HG03175 (cell line): Measurements from ENCODE around the gene MYL2.
"Not testable (repeated sequence)": the region's sequence is repeated elsewhere in the genome, so short reads cannot be mapped to it uniquely, and the experiment has no call there.

Source experiments
- ATAC-seq: cut with Tn5 transposase; IDR thresholded peaks from one replicate; pipeline ENCODE4 v1.9.1; 2021; ENCODE audit warnings: mild to moderate bottlenecking, moderate library complexity; ENCODE audit not compliant: unreplicated experiment

MYL2 gene, protein sequence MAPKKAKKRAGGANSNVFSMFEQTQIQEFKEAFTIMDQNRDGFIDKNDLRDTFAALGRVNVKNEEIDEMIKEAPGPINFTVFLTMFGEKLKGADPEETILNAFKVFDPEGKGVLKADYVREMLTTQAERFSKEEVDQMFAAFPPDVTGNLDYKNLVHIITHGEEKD

DNA sequence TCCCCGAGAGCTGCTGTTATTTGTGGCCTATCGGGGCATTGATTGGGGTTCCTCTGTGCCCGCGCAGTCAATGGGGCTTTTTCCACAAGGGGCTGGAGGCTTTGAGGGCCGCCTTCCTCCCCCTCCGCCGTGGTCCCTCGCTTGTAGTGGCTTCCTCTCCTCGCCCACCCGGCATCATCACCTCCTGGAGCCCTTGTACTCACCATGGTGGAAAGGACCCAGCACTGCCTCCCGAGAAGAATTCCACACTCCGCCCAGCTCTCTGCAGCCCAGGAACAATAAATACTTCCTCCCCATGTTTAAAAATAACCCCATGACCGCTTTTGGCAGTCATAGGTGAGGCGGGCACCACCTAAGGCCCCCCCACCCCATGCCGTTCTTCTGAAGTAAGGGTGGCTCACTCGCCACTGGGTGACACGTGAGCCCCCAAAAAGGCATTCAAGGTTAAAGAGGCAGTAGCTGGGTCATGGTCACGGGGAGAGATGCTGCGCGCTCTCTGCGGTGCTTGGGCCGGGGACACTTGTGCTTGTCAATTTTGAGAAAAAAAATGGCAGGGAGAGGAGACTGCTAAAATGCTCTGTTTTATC is at the start of gene MYL2:
MYL2 (minus strand) TSS at position 256 of the 587 bp plus-strand sequence; CDS start at position 206, 50 bp downstream.
- no peak for ATAC-seq

DNA sequence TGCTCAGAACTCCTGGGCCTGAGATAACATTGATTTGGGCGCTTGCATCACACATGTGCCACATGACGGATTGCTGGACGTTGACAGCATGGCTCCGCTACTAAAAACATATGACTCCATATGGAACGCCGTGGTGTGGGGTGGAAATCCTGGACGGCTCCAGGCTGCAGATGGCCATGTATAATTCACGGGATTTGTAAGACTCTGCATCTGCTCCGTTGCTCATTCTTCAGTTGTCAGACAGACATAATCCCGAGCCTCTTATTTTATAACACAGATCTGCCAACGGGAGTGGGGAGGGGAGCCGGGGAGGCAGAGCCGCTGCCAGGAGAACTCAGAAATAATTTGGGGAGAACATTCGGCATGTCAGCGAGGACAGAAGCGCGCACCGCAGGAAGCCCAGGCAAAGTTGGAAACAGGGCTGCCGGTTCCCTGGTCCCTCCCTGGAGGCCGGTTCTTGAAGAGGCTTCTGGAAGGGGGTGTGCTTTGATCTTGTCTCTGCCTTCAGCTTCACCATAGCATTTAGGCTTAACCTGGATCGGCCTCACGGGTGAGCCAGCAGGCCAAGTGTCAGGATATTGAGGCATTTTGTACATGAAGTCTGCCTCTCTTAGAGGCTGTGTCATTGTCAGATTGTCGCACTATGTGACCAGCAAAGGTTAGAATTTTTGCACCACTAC is 45.8 kb upstream of the MYL2 start:
- no peak for ATAC-seq

DNA sequence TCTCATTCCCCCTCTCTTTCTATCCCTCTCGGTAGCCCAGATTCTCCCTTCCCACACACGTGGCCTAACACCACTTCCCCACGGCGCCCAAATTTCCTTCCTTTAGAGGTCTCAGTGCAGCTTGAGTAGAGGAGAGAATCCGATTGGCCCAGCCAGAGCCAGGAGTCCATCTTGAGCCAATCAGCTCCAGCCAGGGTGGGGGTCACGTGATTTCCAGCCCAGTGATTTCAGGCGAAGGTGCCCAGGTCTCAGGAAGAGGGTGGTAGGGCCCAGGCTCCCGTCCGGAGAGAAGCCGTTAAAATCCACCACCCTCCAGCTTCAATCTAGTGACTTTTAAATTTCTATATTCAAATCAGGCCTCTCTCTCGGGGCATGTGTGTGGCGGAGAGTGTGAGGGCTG is 45.2 kb upstream of the MYL2 start:
- no peak for ATAC-seq

DNA sequence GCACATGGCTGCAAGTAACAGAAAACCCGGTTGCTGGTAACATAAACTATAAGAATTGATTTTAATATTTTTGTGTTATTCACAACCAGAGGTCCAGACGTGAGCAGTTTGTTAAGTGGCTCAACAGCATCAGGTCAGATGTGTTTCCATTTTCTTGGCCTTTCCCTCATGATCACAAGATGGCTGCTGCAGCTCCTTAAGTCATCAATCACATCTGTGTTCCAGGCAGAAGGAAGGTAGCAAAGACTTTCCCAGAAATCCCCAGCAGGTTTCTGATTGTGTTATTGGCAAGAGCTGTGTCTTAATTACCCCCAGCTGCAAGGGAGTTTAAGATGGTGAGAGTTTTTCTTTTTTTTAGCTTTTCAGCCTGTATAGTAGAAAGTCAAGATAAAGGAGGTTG is 40.4 kb upstream of the MYL2 start:
- no peak for ATAC-seq

DNA sequence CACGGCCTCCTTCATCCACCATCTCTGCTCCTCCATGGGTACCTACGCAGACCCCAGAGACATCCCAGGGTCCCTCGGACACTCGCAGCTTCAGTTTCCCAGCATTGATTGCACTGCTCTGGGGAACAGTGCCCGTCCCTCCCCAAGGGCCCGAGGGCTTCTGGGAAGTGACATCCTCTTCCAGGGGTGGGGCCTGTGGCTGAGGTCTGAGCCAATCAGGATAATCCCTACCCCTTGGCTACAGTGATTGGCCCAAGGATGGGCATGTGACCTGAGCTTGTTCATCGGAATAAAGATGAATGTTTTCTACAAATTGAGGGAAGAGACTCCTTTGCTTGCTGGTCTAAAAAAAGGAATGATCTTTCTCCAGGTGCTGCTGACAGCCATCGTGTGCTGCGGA is 37.3 kb upstream of the MYL2 start:
- no peak for ATAC-seq

DNA sequence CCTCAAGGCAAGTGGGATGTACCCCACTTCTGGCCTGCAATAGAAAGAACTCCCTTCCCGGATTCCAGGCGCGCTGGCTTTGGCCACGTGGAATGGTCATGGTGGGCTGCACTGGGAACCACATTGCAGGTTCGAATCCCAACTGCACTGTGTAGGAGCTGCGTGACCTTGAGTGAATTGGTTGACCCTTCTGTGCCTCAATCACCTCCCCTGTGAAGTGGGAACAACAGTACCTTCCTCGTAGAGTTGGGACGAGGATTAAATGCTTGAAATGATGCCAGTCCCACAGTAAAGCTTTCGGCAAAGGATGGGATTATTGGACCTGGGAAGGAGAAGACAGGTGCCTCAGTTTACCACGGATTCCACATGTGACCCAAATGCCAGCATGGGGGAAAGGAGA is 36.8 kb upstream of the MYL2 start:
- ATAC-seq, result no peak

DNA sequence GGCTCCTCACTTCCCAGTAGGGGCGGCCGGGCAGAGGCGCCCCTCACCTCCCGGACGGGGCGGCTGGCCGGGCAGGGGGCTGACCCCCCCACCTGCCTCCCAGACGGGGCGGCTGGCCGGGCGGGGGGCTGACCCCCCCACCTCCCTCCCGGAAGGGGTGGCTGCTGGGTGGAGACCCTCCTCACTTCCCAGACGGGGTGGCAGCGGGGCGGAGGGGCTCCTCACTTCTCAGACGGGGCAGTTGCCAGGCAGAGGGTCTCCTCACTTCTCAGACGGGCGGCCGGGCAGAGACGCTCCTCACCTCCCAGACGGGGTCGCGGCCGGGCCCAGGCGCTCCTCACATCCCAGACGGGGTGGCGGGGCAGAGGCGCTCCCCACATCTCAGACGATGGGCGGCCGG is 30.5 kb upstream of the MYL2 start:
- ATAC-seq, result not testable (repeated sequence)

DNA sequence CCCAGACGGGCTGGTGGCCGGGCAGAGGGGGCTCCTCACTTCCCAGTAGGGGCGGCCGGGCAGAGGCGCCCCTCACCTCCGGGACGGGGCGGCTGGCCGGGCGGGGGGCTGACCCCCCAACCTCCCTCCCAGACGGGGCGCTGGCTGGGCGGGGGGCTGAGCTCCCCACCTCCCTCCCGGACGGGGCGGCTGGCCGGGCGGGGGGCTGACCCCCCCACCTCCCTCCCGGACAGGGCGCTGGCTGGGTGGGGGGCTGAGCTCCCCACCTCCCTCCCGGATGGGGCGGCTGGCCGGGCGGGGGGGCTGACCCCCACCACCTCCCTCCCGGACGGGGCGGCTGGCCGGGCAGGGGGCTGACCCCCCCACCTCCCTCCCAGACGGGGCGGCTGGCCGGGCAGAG is 30.1 kb upstream of the MYL2 start:
- ATAC-seq, result not testable (repeated sequence)

DNA sequence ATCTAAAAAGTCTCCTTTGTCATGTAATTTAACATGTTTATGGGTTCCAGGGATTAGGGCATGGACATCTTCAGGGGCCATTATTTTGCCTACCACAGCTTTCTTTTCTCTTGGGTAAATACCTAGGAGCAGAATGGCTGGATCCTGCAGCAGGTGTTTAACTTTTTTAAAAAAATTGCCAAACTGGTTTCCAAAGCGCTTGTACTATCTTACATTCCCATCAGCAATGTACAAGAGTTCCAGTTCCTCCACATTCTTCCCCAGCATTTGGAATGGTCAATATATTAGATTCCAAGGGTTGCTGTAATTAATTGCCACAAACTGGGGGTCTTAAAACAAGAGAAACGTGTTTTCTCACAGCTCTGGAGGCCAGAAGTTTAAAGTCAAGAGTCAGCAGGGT is 27.7 kb upstream of the MYL2 start:
- no peak for ATAC-seq

DNA sequence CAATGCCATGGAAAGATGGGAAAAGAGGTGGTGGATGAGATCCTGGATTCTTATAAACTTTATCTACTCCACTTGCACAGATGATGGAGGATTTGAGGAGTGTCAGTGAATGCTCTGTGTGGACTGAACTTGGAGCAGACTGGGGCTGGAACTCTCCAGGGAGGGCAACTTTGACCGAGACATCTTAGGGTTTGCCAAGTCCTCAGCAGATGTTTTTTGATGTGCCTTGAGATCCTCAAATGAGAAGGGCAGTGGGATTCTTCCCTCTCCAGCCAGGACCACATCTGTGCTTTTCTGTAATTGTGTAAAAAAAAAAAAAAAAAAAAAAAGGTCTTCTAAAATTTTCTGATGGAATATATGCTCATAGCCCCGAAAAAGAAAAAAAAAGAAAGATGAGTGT is 23.0 kb upstream of the MYL2 start:
- ATAC-seq, result no peak

DNA sequence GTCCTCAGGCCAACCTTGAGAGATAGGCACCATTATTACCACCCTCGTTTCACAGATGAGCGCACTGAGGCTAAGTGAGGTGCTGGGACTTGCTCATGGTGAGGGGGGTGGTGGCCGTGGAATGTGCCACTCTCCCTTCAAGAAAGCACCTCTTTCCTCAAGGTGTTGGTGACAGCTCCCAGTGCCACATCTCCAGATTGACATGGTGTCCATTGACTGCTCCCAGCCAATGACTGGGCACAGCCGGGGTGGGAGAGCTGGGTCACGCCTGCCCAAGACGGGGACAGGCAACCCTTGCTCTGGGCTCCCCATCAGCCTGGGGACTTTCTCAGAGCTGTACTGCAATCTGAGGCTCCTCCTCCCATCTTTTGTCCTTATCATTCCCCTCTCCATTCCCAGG is 21.0 kb upstream of the MYL2 start:
- no peak for ATAC-seq

DNA sequence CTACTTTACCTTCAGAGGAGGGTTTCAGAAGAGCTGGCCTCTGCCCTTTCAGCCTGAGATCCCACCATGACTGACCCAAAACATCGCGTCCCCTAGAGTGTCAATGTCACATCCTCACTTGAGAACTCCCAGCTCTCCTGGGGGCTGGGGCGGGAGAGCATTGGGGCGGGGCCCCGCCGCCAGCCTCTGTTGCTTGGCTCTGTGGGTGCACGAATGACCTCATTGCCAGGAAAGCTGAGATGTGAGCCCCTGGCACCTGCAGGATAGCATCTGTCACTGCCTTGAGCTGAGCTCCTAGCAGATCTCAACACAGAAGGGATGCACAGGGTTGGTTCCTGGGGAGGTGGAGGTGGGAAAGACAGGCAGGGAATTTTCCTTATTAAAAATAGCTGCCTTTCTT is 20.6 kb upstream of the MYL2 start:
- no peak for ATAC-seq

DNA sequence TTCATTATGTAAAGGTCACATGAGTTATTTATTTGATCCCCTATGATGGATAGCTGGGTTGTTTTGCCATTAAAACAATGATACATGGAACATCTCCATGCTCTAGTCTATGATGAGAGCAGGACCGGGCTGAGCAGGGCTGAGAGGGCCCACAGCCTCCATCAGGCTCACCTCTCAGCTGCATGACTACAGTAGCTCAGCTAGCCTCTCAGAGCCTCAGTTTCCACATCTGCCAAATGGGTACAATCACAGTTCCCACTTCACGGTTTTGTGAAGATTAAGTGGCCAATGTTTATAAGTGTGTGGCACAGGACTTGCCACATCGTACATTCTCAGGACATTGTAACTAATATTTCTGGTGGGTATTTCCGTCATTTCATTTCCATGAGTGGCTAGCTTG is 19.9 kb upstream of the MYL2 start:
- ATAC-seq, result no peak

DNA sequence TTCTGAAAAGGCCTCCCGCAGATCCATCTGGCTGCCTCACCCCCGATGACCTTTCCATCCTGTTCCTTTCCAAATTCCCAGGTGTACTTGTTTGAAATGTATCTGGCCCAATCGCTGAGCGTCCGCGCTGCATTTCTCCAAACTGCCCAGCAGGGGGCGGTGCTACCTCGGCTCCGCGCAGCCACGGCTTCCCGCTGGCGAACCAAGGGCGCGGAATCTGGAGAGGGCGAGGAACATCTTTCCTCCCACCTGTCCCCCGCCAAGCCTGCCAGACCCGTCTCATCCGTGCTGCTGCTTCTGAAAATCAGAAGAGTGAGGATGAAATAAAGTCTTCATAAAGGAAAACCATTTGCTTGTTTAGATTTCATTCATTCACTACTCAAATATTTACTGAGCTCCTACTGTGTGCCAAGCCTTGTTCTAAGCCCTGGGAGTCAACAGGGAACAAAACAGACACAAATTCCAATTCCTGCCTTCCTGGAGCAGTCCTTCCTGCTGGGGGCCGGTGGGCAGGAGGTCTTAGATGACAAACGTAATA is 16.8 kb upstream of the MYL2 start:
- ATAC-seq, result no peak

DNA sequence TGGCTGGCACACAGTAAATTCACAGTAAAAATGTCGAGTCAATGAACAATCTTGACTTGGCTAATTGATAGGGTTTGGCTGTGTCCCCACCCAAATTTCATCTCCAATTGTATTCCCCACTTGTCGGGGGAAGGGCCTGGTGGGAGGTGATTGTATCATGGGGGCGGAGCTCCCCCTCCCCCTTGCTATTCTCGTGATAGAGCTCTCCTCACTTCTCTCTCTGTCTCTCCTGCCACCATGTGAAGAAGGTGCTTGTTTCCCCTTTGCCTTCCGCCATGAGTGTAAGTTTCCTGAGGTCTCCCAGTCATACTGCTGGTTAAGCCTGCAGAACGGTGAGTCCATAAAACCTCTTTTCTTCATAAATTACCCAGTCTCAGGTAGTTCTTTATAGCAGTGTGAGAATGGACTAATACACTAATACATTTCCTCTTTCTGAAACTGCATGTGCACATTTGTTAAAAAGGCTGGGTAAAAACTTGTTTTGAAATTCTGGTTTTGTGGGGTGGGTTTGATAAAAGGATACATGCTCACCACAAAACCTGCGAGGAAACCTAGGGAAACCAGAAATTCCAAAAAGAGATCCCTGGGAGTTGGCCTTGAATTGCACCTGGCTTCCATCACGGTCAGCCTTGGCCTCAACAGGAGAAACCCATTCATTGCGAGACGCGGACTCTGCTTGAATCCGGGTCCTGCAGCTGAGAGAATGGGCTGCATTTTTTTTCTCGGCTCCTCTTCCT is 16.2 kb upstream of the MYL2 start:
- no peak for ATAC-seq

DNA sequence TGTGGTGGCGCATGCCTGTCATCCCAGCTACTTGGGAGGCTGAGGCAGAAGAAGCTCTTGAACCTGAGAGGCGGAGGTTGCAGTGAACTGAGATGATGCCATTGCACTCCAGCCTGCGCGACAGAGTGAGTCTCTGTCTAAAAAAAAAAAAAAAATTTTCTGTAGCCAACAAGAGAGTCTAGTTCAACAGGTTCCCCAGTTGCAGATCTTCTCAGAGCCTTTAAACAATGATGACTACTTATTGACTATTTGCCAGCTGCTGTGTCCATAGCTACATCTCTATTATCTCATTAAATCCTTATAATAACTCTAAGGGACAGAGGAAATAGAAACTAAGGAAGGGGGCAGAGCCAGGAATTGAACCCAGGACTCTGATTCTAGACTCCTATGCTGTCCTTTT is 15.2 kb upstream of the MYL2 start:
- no peak for ATAC-seq

DNA sequence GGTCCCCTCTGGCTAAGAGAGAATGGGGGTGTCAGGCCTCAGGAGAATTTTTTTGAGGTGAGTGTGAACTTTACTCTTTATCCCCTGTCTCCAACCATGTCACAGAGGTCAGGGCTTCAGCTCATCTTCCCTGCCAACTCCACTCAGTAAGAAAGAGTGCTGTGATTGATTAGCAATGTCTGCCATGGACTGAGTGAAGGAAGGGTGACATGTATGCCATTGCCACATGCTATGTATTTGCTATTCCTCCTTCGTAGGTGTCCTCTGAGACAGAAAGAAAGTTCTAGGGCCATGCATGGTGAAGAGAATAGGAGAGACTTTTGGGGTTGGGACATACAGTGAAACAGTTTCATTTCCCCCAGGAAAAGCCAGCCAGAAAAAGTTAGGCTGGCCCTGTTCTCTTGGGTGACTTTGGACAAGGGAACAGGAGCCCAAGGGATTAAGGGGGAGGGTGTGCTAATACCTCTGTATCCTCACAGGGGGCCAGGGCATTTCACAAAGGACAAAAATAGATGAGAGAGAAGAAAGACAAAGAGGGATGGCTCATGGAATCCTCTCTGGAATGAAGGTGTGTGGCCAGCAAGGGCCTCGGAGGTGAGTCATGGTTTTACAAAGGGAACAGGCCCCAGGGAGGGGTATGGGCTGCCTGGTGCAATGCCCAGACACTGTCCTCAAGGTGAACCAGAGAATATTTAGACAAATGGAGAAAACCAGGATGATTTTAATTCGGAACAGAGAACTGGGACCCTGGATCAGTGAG is 13.9 kb upstream of the MYL2 start:
- ATAC-seq, result no peak

DNA sequence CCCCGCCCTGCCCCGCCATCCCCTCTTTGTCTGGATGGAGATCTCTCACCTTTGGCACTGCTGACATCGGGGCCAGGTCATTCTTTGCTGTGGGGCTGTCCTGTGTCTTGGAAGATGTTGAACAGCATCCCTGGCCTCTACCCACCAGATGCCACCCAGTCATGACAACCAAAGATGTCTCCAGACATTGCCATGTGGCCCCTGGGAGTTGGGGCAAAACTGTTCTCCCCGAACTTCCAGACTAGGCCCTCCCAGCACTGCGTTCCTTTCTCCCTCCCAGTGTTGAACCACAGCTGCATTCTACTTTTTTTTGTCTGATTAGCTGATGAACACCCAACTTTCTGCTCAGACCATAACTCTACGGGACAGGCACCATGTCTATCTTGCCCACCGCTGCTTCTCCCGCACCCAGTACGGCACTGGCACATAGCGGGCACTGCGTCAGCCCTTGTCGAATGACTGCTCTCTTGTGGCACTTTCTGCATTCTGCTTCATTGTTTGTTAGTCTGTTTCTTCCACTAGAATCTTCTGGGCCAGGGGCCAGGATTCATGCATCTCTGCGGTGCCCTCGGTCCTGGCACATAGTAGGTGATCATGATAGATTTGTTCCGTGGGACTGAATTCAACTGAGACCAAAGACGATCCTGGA is 13.1 kb upstream of the MYL2 start:
- no peak for ATAC-seq

DNA sequence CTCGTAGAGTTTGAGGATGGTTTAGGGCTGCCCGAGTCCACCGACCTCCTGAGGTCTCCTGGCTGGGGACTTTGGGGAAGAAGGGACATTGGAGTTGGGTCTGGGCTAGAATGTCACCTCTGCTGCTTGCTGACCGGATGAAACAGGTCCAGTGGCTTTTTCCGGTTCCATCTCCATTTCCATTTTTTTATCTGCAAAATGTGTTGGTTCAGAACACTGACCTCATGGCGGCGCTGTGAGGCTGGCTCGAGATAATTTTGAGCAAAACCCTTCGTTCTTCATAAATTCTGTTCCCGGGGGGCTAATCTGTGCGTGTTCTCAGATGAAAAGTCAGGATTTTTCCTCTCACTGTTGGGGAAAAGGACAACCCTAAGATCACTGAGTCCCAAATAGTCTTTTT is 11.7 kb upstream of the MYL2 start:
- ATAC-seq, result no peak

DNA sequence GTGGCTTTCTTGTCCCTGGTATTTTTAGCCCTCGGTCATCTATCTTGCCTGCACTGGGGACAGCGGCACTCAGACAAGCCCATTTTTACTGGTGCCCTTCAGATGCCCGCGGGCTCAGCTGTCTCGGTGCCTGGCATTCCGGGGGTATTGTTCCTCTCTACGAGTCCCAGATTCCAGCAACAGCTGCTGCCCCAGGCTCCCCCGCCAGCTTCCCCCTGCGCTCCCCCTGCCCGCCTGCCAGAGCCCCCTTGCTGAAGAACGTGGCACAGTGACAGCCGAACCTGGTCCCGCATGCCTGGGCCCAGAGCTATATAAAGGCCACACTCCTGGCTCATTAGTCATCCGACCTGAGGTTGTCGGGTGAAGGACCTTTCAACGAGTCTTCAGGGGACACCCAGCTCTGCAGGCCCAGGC is 10.9 kb upstream of the MYL2 start:
- no peak for ATAC-seq
